HL-60/S4 (cell line): Measurements from ENCODE around the gene GRIK5.

Experiments
- in situ Hi-C: fragments of 300-500 bp; cut with MboI; formaldehyde crosslinking; loops from 2 replicates; pipeline ENCODE4 v1.14.3; 2022; ENCODE audit warnings: low sequenced_read_pairs

The GRIK5 gene

GRCh38 chr19:42078538-42079275 is 8.7 kb upstream of the GRIK5 start:
- in situ Hi-C loops, result no loop called here

- in situ Hi-C loops, result no loop called here
Measured at GRCh38 chr19:42078058-42078457, 8.1 kb upstream of the GRIK5 start.

GRCh38 chr19:42076380-42076944 is 6.5 kb upstream of the GRIK5 start:
- in situ Hi-C loops, result no loop called here

- in situ Hi-C loops, result no loop called here
Measured at GRCh38 chr19:42075616-42076379, 5.8 kb upstream of the GRIK5 start, which contains the start of gene ZNF574. Gene ZNF574 (plus strand): TSS chr19:42076166. CDS start chr19:42078607, 2,441 bp downstream.

- in situ Hi-C loops, result no loop called here
Measured at GRCh38 chr19:42075364-42075615, 5.3 kb upstream of the GRIK5 start.

- in situ Hi-C loops, result no loop called here
Measured at GRCh38 chr19:42074513-42075363, 4.7 kb upstream of the GRIK5 start.

GRCh38 chr19:42071247-42071646 is 1.2 kb upstream of the GRIK5 start:
- in situ Hi-C loops, result no loop called here

GRCh38 chr19:42068756-42069571 is 1.0 kb downstream of the GRIK5 start:
- in situ Hi-C loops, result no loop called here

GRCh38 chr19:42068361-42068755 is 1.6 kb downstream of the GRIK5 start:
- in situ Hi-C loops, result no loop called here

GRCh38 chr19:42067315-42067888 is 2.6 kb downstream of the GRIK5 start:
- in situ Hi-C loops, result no loop called here

GRCh38 chr19:42066075-42066754 is 3.8 kb downstream of the GRIK5 start:
- in situ Hi-C loops, result no loop called here

- in situ Hi-C loops, result no loop called here
Measured at GRCh38 chr19:42065511-42065910, 4.5 kb downstream of the GRIK5 start.

- in situ Hi-C loops, result no loop called here
Measured at GRCh38 chr19:42065051-42065450, 5.0 kb downstream of the GRIK5 start.

GRCh38 chr19:42064432-42064831 is 5.6 kb downstream of the GRIK5 start:
- in situ Hi-C loops, result no loop called here

- in situ Hi-C loops, result no loop called here
Measured at GRCh38 chr19:42062381-42062780, 7.6 kb downstream of the GRIK5 start.

- in situ Hi-C loops, result no loop called here
Measured at GRCh38 chr19:42060117-42060516, 9.9 kb downstream of the GRIK5 start.

GRCh38 chr19:42059196-42059595 is 10.8 kb downstream of the GRIK5 start:
- in situ Hi-C loops, result no loop called here

- in situ Hi-C loops, result no loop called here
Measured at GRCh38 chr19:42057846-42058245, 12.2 kb downstream of the GRIK5 start.

- in situ Hi-C loops, result no loop called here
Measured at GRCh38 chr19:42054205-42054604, 15.8 kb downstream of the GRIK5 start.
